ENCODE data around the gene TBPL1. TPM values are rescaled to one million over a fixed set of nuclear protein-coding genes. Genes with fewer than 3 reads are reported as not detected.

The TBPL1 gene
- total RNA-seq, 1 donor from 2014 or later, result 13.4 TPM

GRCh38 chr6:133990321-133990720 lies 37.3 kb downstream of the TBPL1 start:
- peaks cover 59% of the 10 kb centered on the region for H3K36me3 ChIP-seq
- H3K27ac ChIP-seq (replicated peaks), result no peak overlapping the region
- intact Hi-C loops (cut with micrococcal nuclease), result no loop called here

GRCh38 chr6:133991096-133991593 lies 38.1 kb downstream of the TBPL1 start:
- Histone ChIP-seq H3K27ac (replicated peaks) (no peak overlapping the region), H3K4me3 (no peak overlapping the region), H3K27me3 (ENCODE audit: low read depth) (no peaks in the 10 kb centered on the region), H3K4me1 (peaks cover 35% of the 10 kb centered on the region), H3K9me3 (replicated peaks) (no peaks in the 10 kb centered on the region), H3K36me3 (peaks cover 51% of the 10 kb centered on the region)
- no peak for TF ChIP-seq CTCF (IDR thresholded peaks at IDR 0.05; ENCODE audit: borderline replicate concordance)
- intact Hi-C loops (cut with micrococcal nuclease), result no loop called here
- no peak for DNase-seq

More at GRCh38 chr6:133990321-133990720, 37.3 kb downstream of the TBPL1 start:
- no peak for DNase-seq
- Histone ChIP-seq H3K27me3 (ENCODE audit: low read depth) (no peaks in the 10 kb centered on the region), H3K4me3 (no peak overlapping the region), H3K4me1 (peaks cover 35% of the 10 kb centered on the region), H3K9me3 (replicated peaks) (no peaks in the 10 kb centered on the region)
- no peak for TF ChIP-seq CTCF (IDR thresholded peaks at IDR 0.05; ENCODE audit: borderline replicate concordance)

GRCh38 chr6:133992992-133993680 lies 40.1 kb downstream of the TBPL1 start:
- TF ChIP-seq CTCF (IDR thresholded peaks at IDR 0.05; ENCODE audit: borderline replicate concordance), result no peak
- H3K36me3 ChIP-seq, result peaks cover 39% of the 10 kb centered on the region
- intact Hi-C loops (cut with micrococcal nuclease), result no loop called here
- H3K4me3 ChIP-seq, result no peak overlapping the region
- peak overlapping the region; percentile 61 for H3K27ac ChIP-seq (replicated peaks)
- H3K4me1 ChIP-seq, result peaks cover 35% of the 10 kb centered on the region
- no peaks in the 10 kb centered on the region for H3K9me3 ChIP-seq (replicated peaks)
- no peaks in the 10 kb centered on the region for H3K27me3 ChIP-seq (ENCODE audit: low read depth)
- DNase-seq, result no peak

GRCh38 chr6:133995296-133995695 lies 42.3 kb downstream of the TBPL1 start:
- Histone ChIP-seq H3K27me3 (ENCODE audit: low read depth) (no peaks in the 10 kb centered on the region), H3K27ac (replicated peaks) (no peak overlapping the region)
- intact Hi-C loops (cut with micrococcal nuclease), result no loop called here

GRCh38 chr6:133995758-133996157 lies 42.7 kb downstream of the TBPL1 start:
- no peak overlapping the region for H3K27ac ChIP-seq (replicated peaks)
- H3K4me1 ChIP-seq, result peaks cover 30% of the 10 kb centered on the region

More at GRCh38 chr6:133995296-133995695, 42.3 kb downstream of the TBPL1 start:
- Histone ChIP-seq H3K36me3 (peaks cover 20% of the 10 kb centered on the region), H3K9me3 (replicated peaks) (no peaks in the 10 kb centered on the region), H3K4me3 (no peak overlapping the region), H3K4me1 (peaks cover 30% of the 10 kb centered on the region)
- no peak for DNase-seq
- no peak for TF ChIP-seq CTCF (IDR thresholded peaks at IDR 0.05; ENCODE audit: borderline replicate concordance)

More at GRCh38 chr6:133995758-133996157, 42.7 kb downstream of the TBPL1 start:
- H3K27me3 ChIP-seq (ENCODE audit: low read depth), result no peaks in the 10 kb centered on the region
- no peak overlapping the region for H3K4me3 ChIP-seq
- no peak for DNase-seq
- TF ChIP-seq CTCF (IDR thresholded peaks at IDR 0.05; ENCODE audit: borderline replicate concordance), result no peak
- intact Hi-C loops (cut with micrococcal nuclease), result no loop called here
- H3K9me3 ChIP-seq (replicated peaks), result no peaks in the 10 kb centered on the region
- peaks cover 15% of the 10 kb centered on the region for H3K36me3 ChIP-seq
